Transverse colon (tissue), 4 donors: ENCODE results near the gene L3MBTL4.

ENCODE experiments used
- EP300 ChIP-seq: sonication (generic); formaldehyde crosslinking; IDR thresholded peaks from one replicate; pipeline ENCODE4 v1.6.1; 2017; ENCODE audit warnings: antibody characterized with exemption, low read depth
- POLR2A ChIP-seq: fragments of 450-650 bp; IDR thresholded peaks from one replicate; pipeline ENCODE4 v1.6.1; 2016; ENCODE audit warnings: antibody characterized with exemption, mild to moderate bottlenecking, moderate library complexity
- POLR2AphosphoS5 ChIP-seq, 3 donors: sonication (generic); formaldehyde crosslinking; IDR thresholded peaks; one replicate each; pipeline ENCODE4 v1.6.1; 2016; ENCODE audit warnings: antibody characterized with exemption in 3 of 3
- TF ChIP-seq, protein P1 (sequence below), 5 experiments: fragments of 200-600 bp in 3 of 5; fragments of 450-650 bp in 2 of 5; sonication (generic) in 3 of 5; IDR thresholded peaks; 1 replicate in 2 of 5; 2 replicates in 3 of 5; pipeline ENCODE4 v1.5.1; 2016 to 2017; ENCODE audit warnings: antibody characterized with exemption in 5 of 5, inconsistent platforms in 3 of 5, mild to moderate bottlenecking in 2 of 5, moderate library complexity in 1 of 5

DNA sequence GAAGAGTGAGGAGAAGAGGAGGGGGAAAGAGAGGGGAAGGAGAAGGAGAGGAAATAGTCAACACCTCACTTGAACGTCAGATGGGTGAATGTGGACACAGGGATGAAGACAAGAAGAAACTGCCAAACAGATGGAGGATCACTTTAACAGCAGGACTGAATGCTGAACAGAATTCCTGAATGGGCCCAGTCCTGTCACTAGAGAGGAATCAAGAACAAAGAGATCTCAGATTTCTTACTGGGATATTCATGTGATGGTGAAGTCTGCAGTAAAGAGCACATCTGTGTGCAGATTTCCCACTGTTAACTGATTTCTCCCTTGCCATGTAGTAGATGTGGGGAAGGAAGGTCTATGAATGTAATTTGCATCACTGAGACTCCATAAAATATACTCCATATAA is 135.4 kb downstream of the L3MBTL4 start:
- TF ChIP-seq, protein P1, sequence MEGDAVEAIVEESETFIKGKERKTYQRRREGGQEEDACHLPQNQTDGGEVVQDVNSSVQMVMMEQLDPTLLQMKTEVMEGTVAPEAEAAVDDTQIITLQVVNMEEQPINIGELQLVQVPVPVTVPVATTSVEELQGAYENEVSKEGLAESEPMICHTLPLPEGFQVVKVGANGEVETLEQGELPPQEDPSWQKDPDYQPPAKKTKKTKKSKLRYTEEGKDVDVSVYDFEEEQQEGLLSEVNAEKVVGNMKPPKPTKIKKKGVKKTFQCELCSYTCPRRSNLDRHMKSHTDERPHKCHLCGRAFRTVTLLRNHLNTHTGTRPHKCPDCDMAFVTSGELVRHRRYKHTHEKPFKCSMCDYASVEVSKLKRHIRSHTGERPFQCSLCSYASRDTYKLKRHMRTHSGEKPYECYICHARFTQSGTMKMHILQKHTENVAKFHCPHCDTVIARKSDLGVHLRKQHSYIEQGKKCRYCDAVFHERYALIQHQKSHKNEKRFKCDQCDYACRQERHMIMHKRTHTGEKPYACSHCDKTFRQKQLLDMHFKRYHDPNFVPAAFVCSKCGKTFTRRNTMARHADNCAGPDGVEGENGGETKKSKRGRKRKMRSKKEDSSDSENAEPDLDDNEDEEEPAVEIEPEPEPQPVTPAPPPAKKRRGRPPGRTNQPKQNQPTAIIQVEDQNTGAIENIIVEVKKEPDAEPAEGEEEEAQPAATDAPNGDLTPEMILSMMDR (IDR thresholded peaks at IDR 0.05): no peak
- TF ChIP-seq EP300 (no peak), POLR2AphosphoS5 (IDR thresholded peaks at IDR 0.05) (no peak), POLR2A (no peak)
